Spleen (tissue), 11 donors: Measurements from ENCODE around the gene RPL3. TPM values are rescaled to one million over a fixed set of nuclear protein-coding genes. Genes with fewer than 3 reads are reported as not detected.

Experiments used
- DNase-seq: peaks from one replicate; pipeline ENCODE4 v3.0.0-alpha.2; 2020
- H3K27ac ChIP-seq, 8 donors: fragments of 200-600 bp; sonication (generic) in 7 of 8; 1 replicate in 4 of 8; 2 replicates in 4 of 8; pipeline versions ENCODE4 v1.5.0 to v1.8.0; 2016 to 2021; ENCODE audit warnings: inconsistent platforms in 4 of 8, mild to moderate bottlenecking in 4 of 8, moderate library complexity in 1 of 8
- H3K27me3 ChIP-seq, 7 donors: fragments of 200-600 bp; sonication (generic) in 6 of 7; replicated peaks in 1 of 7; 1 replicate in 4 of 7; 2 replicates in 3 of 7; pipeline versions ENCODE4 v1.5.0 to v1.8.0; 2016 to 2021; ENCODE audit warnings: inconsistent platforms in 3 of 7, mild to moderate bottlenecking in 1 of 7
- H3K36me3 ChIP-seq, 6 donors: fragments of 200-600 bp; sonication (generic) in 5 of 6; 1 replicate in 4 of 6; 2 replicates in 2 of 6; pipeline versions ENCODE4 v1.5.0 to v1.8.0; 2016 to 2021; ENCODE audit warnings: inconsistent platforms in 2 of 6
- H3K4me1 ChIP-seq, 6 donors: fragments of 200-600 bp; sonication (generic) in 5 of 6; 1 replicate in 3 of 6; 2 replicates in 3 of 6; pipeline versions ENCODE4 v1.5.0 to v1.8.0; 2016 to 2021; ENCODE audit warnings: inconsistent platforms in 3 of 6
- H3K4me3 ChIP-seq, 8 donors: fragments of 200-600 bp; sonication (generic) in 7 of 8; 1 replicate in 4 of 8; 2 replicates in 4 of 8; pipeline versions ENCODE4 v1.5.0 to v1.8.0; 2016 to 2021; ENCODE audit warnings: inconsistent platforms in 4 of 8, mild to moderate bottlenecking in 4 of 8, moderate library complexity in 2 of 8
- H3K9me3 ChIP-seq, 8 donors: fragments of 200-600 bp; sonication (generic) in 7 of 8; 1 replicate in 4 of 8; 2 replicates in 4 of 8; pipeline versions ENCODE4 v1.5.0 to v1.8.0; 2016 to 2021; ENCODE audit warnings: inconsistent platforms in 4 of 8
- CTCF ChIP-seq, 11 experiments: fragments of 200-600 bp in 7 of 11; fragments of 450-650 bp in 4 of 11; sonication (generic) in 4 of 11; IDR thresholded peaks in 8 of 11; conservative IDR thresholded peaks in 3 of 11; 1 replicate in 7 of 11; 2 replicates in 4 of 11; pipeline versions ENCODE4 v1.4.0 to v1.8.0; 2016 to 2021; ENCODE audit warnings: antibody characterized with exemption in 11 of 11, inconsistent platforms in 4 of 11, mild to moderate bottlenecking in 1 of 11
- POLR2A ChIP-seq, 3 donors: fragments of 450-650 bp; IDR thresholded peaks; one replicate each; pipeline ENCODE4 v1.5.1; 2017; ENCODE audit warnings: antibody characterized with exemption in 3 of 3, mild to moderate bottlenecking in 1 of 3
- POLR2AphosphoS5 ChIP-seq, 3 donors: sonication (generic); formaldehyde crosslinking; IDR thresholded peaks; one replicate each; pipeline ENCODE4 v1.5.1; 2017; ENCODE audit warnings: antibody characterized with exemption in 3 of 3
- WGBS, 5 donors: extraction: QIAGEN DNeasy Blood & Tissue Kit in 3 of 5; methylation state at CpG; one replicate each; pipeline versions ENCODE4 v1.1.5 to v1.1.7; 2013 to 2018; 5-methylcytosine and 5-hydroxymethylcytosine counted together
- intact Hi-C: fragments of 100-400 bp; cut with DNase I; formaldehyde crosslinking; loops from one replicate; pipeline ENCODE4 v1.15.0; 2023; ENCODE audit warnings: low total_unique reads
- polyA plus RNA-seq, 3 donors: library from polyadenylated mRNA; stranded (reverse); fragments of 200-250 nt; gene quantifications; one replicate each; pipeline ENCODE4 v1.2.1, GENCODE V29; 2013
- total RNA-seq, 7 donors: library from RNA; depleted of rRNA in 3 of 7; stranded (reverse); fragments of >200 nt in 3 of 7; fragmentation: NEBNext Ultra II Directional in 4 of 7; extraction: Animal tissue kit (Norgen Biotek cat#: 25700) in 4 of 7; gene quantifications; one replicate each; pipeline versions ENCODE4 v1.1.0 to v1.2.1, GENCODE V29; 2016 to 2021
- donor health status: healthy with polysubstance abuse.
- donor health status: DM: no; HTN: no; CAD: no; lungs with moderate emphysema.
- donor health status: DM: no; HTN: no; CAD: no.
- donor health status: Bipolar disorder and iron deficiency.
- donor health status: healthy.
- donor health status: DM: no; HTN: no; CAD: no.
- donor health status: DM: yes; HTN: yes; CAD: no.

The RPL3 gene
- total and polyA plus RNA-seq, 10 donors: 1,607 to 6,240 (median 1,995) TPM

- Histone ChIP-seq H3K36me3 (no peaks in the 10 kb centered on the region), H3K4me3 (no peak overlapping the region), H3K27ac (no peak overlapping the region), H3K4me1 (peaks cover 15 to 50% (median 37%) of the 10 kb centered on the region in 6 donors), H3K9me3 (no peaks in the 10 kb centered on the region), H3K27me3 (no peaks in the 10 kb centered on the region)
- no peak for TF ChIP-seq POLR2A (IDR thresholded peaks at IDR 0.05)
- no peak for TF ChIP-seq POLR2AphosphoS5 (IDR thresholded peaks at IDR 0.05)
- no peak for TF ChIP-seq CTCF (IDR thresholded peaks at IDR 0.05 in 8 of 11, conservative IDR thresholded peaks at IDR 0.05 in 3 of 11)
- intact Hi-C loops: loop anchor here (10.0 kb wide), 1 partner anchor 48 kb away; no protein-coding TSS in a partner anchor
- 89 to 98% (median 93%) methylated on average over 2 of the region's 2 CpGs for WGBS, 5 donors
- DNase-seq: no peak
Observed at GRCh38 chr22:39302431-39302960, 16.9 kb downstream of the RPL3 start.

GRCh38 chr22:39301926-39302325 lies 17.5 kb downstream of the RPL3 start:
- no peak overlapping the region for H3K27ac ChIP-seq
- no peaks in the 10 kb centered on the region for H3K9me3 ChIP-seq
- peaks cover 16 to 52% (median 40%) of the 10 kb centered on the region in 6 donors for H3K4me1 ChIP-seq
- no peaks in the 10 kb centered on the region for H3K27me3 ChIP-seq
- no peak for DNase-seq
- TF ChIP-seq CTCF (IDR thresholded peaks at IDR 0.05 in 8 of 11, conservative IDR thresholded peaks at IDR 0.05 in 3 of 11): no peak
- TF ChIP-seq POLR2AphosphoS5 (IDR thresholded peaks at IDR 0.05): no peak
- TF ChIP-seq POLR2A (IDR thresholded peaks at IDR 0.05): no peak
- WGBS, 5 donors: 65 to 79% (median 70%) methylated on average over 7 of the region's 7 CpGs
- intact Hi-C loops: loop anchor here (10.0 kb wide), 1 partner anchor 47 kb away; no protein-coding TSS in a partner anchor
- H3K4me3 ChIP-seq: no peak overlapping the region
- no peaks in the 10 kb centered on the region for H3K36me3 ChIP-seq

- peaks cover 16 to 55% (median 40%) of the 10 kb centered on the region in 6 donors for H3K4me1 ChIP-seq
- no peak overlapping the region for H3K27ac ChIP-seq
- H3K27me3 ChIP-seq: no peaks in the 10 kb centered on the region
- 79 to 94% (median 84%) methylated on average over 9 of the region's 9 CpGs for WGBS, 5 donors
- no peak overlapping the region for H3K4me3 ChIP-seq
- no peak for DNase-seq
- TF ChIP-seq CTCF (IDR thresholded peaks at IDR 0.05 in 8 of 11, conservative IDR thresholded peaks at IDR 0.05 in 3 of 11) (no peak), POLR2AphosphoS5 (IDR thresholded peaks at IDR 0.05) (no peak), POLR2A (IDR thresholded peaks at IDR 0.05) (no peak)
- intact Hi-C loops: loop anchor here (10.0 kb wide), 1 partner anchor 46 kb away; no protein-coding TSS in a partner anchor
- no peaks in the 10 kb centered on the region for H3K9me3 ChIP-seq
- H3K36me3 ChIP-seq: no peaks in the 10 kb centered on the region
Observed at GRCh38 chr22:39301108-39301507, 18.3 kb downstream of the RPL3 start.

- Histone ChIP-seq H3K4me3 (peak overlapping the region in 2 of 8 donors; percentile 9 to 45), H3K27me3 (no peaks in the 10 kb centered on the region), H3K27ac (peak overlapping the region in 5 of 8 donors; percentile 44 to 74 (median 58)), H3K4me1 (peaks cover 16 to 55% (median 40%) of the 10 kb centered on the region in 6 donors), H3K36me3 (no peaks in the 10 kb centered on the region), H3K9me3 (no peaks in the 10 kb centered on the region)
- WGBS, 5 donors: 9 to 17% (median 12%) methylated on average over 19 of the region's 19 CpGs
- no peak for DNase-seq
- intact Hi-C loops: loop anchor here (10.0 kb wide), 1 partner anchor 46 kb away; no protein-coding TSS in a partner anchor
- TF ChIP-seq CTCF (IDR thresholded peaks at IDR 0.05 in 8 of 11, conservative IDR thresholded peaks at IDR 0.05 in 3 of 11) (peak in 3 of 11 experiments; percentile 13 to 17 (median 14)), POLR2A (IDR thresholded peaks at IDR 0.05) (no peak), POLR2AphosphoS5 (IDR thresholded peaks at IDR 0.05) (peak in 1 of 3 donors; percentile 49)
Observed at GRCh38 chr22:39300186-39300830, 19.1 kb downstream of the RPL3 start.
